ENCODE measurements around the gene MSS51. TPM values are rescaled to one million over a fixed set of nuclear protein-coding genes. Genes with fewer than 3 reads are reported as not detected.
"Not testable (repeated sequence)": the region's sequence is repeated elsewhere in the genome, so short reads cannot be mapped to it uniquely, and the experiment has no call there.

Gene MSS51
- total RNA-seq, 1 donor from 2014 or later = 1.5 TPM

- H3K4me1 ChIP-seq = peaks cover 38% of the 10 kb centered on the region
- no peaks in the 10 kb centered on the region for H3K36me3 ChIP-seq
- no peaks in the 10 kb centered on the region for H3K9me3 ChIP-seq
- intact Hi-C loops (cut with DNase I) = no loop called here
- no peak for TF ChIP-seq POLR2AphosphoS5 (IDR thresholded peaks at IDR 0.05; ENCODE audit: insufficient read depth in 1 of 2, low read depth in 1 of 2)
- no peak for TF ChIP-seq CTCF (IDR thresholded peaks at IDR 0.05)
- TF ChIP-seq POLR2A (IDR thresholded peaks at IDR 0.05) = no peak
- no peaks in the 10 kb centered on the region for H3K27me3 ChIP-seq
- DNase-seq (ENCODE audit: extremely low spot score in 2 of 2) = no peak
- no peak overlapping the region for H3K27ac ChIP-seq
- no peak overlapping the region for H3K4me3 ChIP-seq
Measured at GRCh38 chr10:73405556-73405955, 27.8 kb downstream of the MSS51 start.

- TF ChIP-seq POLR2AphosphoS5 (IDR thresholded peaks at IDR 0.05; ENCODE audit: insufficient read depth in 1 of 2, low read depth in 1 of 2) (no peak), POLR2A (IDR thresholded peaks at IDR 0.05) (no peak), CTCF (IDR thresholded peaks at IDR 0.05) (no peak)
- Histone ChIP-seq H3K27me3 (no peaks in the 10 kb centered on the region), H3K9me3 (no peaks in the 10 kb centered on the region), H3K36me3 (peaks cover 0 to 2% of the 10 kb centered on the region in 2 donors), H3K27ac (no peak overlapping the region), H3K4me3 (no peak overlapping the region), H3K4me1 (peaks cover 39% of the 10 kb centered on the region)
- intact Hi-C loops (cut with DNase I) = no loop called here
- DNase-seq (ENCODE audit: extremely low spot score in 2 of 2) = no peak
Measured at GRCh38 chr10:73404690-73405089, 28.7 kb downstream of the MSS51 start.

GRCh38 chr10:73401636-73402035, 31.7 kb downstream of the MSS51 start:
- no peak overlapping the region for H3K4me3 ChIP-seq
- intact Hi-C loops (cut with DNase I) = no loop called here
- H3K9me3 ChIP-seq = no peaks in the 10 kb centered on the region
- TF ChIP-seq POLR2A (IDR thresholded peaks at IDR 0.05) (no peak), POLR2AphosphoS5 (IDR thresholded peaks at IDR 0.05; ENCODE audit: insufficient read depth in 1 of 2, low read depth in 1 of 2) (no peak), CTCF (IDR thresholded peaks at IDR 0.05) (no peak)
- H3K27me3 ChIP-seq = no peaks in the 10 kb centered on the region
- H3K4me1 ChIP-seq = peaks cover 22% of the 10 kb centered on the region
- H3K27ac ChIP-seq = no peak overlapping the region
- H3K36me3 ChIP-seq = peaks cover 0 to 27% of the 10 kb centered on the region in 2 donors
- no peak for DNase-seq (ENCODE audit: extremely low spot score in 2 of 2)

- Histone ChIP-seq H3K9me3 (no peaks in the 10 kb centered on the region), H3K27ac (no peak overlapping the region), H3K27me3 (no peaks in the 10 kb centered on the region), H3K36me3 (peaks cover 0 to 46% of the 10 kb centered on the region in 2 donors), H3K4me3 (no peak overlapping the region), H3K4me1 (peaks cover 20% of the 10 kb centered on the region)
- DNase-seq (ENCODE audit: extremely low spot score in 2 of 2) = no peak
- TF ChIP-seq CTCF (IDR thresholded peaks at IDR 0.05) (no peak), POLR2A (IDR thresholded peaks at IDR 0.05) (no peak), POLR2AphosphoS5 (IDR thresholded peaks at IDR 0.05; ENCODE audit: insufficient read depth in 1 of 2, low read depth in 1 of 2) (no peak)
- intact Hi-C loops (cut with DNase I) = no loop called here
Measured at GRCh38 chr10:73399063-73399462, 34.3 kb downstream of the MSS51 start.

- no peak for DNase-seq (ENCODE audit: extremely low spot score in 2 of 2)
- Histone ChIP-seq H3K4me3 (no peak overlapping the region), H3K4me1 (peaks cover 10% of the 10 kb centered on the region), H3K9me3 (no peaks in the 10 kb centered on the region), H3K36me3 (peaks cover 0 to 46% of the 10 kb centered on the region in 2 donors), H3K27ac (no peak overlapping the region), H3K27me3 (no peaks in the 10 kb centered on the region)
- TF ChIP-seq POLR2A (IDR thresholded peaks at IDR 0.05) = no peak
- no peak for TF ChIP-seq CTCF (IDR thresholded peaks at IDR 0.05)
- no peak for TF ChIP-seq POLR2AphosphoS5 (IDR thresholded peaks at IDR 0.05; ENCODE audit: insufficient read depth in 1 of 2, low read depth in 1 of 2)
- intact Hi-C loops (cut with DNase I) = no loop called here
Measured at GRCh38 chr10:73398024-73398423, 35.3 kb downstream of the MSS51 start.

- H3K9me3 ChIP-seq; intact Hi-C loops (cut with DNase I): not testable (repeated sequence)
- H3K36me3 ChIP-seq = peaks cover 0 to 46% of the 10 kb centered on the region in 2 donors
Measured at GRCh38 chr10:73394325-73394724, 39.0 kb downstream of the MSS51 start.

More at GRCh38 chr10:73394325-73394724, 39.0 kb downstream of the MSS51 start:
- H3K4me1 ChIP-seq; H3K27me3 ChIP-seq; H3K27ac ChIP-seq; DNase-seq (ENCODE audit: extremely low spot score in 2 of 2); H3K4me3 ChIP-seq: not testable (repeated sequence)

Data from vagina (tissue), 2 donors.